HUDEP-2 (cell line): ENCODE results near the gene OPTN.
A peak's percentile ranks its signal among the peaks of the same experiment; 100 is the strongest.
"Not testable (repeated sequence)": the region's sequence is repeated elsewhere in the genome, so short reads cannot be mapped to it uniquely, and the experiment has no call there.

Experiments used
- DNase-seq, 76 experiments: peaks; one replicate each; lab custom pipeline; 2025; ENCODE audit not compliant: unreplicated experiment in 76 of 76; lab: John Stamatoyannopoulos, UW

Gene OPTN

GRCh38 chr10:13099666-13100348 is at the start of gene OPTN:
TSS of gene OPTN (plus strand) at chr10:13100163. CDS start at chr10:13109123, 8,960 bp downstream.
- peak in 73 of 76 experiments; percentile 21 to 92 (median 70) for DNase-seq

DNA sequence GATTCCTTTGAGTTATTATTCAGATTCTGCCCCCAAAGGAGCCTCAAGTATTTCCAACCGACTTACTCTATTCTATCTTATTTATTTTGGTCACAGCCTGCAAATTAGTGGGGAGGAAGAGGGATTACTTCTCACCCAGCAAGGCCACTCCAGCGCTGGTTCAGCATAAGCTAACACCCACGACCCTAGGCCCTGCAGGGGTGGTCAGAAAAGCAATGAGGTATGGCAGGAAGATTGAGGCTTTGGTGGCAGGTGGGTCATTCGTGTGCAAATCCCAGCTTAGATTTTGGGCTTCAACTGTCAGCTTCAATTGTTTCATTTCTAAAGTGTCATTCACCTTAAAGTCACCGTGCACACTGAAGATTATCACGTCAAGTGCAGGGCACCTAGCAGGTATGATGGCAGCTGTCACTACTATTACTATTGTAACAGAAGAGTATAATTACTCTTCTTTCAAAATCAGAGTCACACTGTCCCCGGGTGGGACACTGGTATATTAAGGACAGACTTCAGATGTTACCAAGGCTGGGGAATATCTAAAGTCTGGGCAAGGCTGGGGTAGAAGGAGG is 48.8 kb upstream of the OPTN start:
- DNase-seq: no peak

- not testable (repeated sequence) for DNase-seq
Observed at GRCh38 chr10:13053208-13053607, 46.8 kb upstream of the OPTN start.

DNA sequence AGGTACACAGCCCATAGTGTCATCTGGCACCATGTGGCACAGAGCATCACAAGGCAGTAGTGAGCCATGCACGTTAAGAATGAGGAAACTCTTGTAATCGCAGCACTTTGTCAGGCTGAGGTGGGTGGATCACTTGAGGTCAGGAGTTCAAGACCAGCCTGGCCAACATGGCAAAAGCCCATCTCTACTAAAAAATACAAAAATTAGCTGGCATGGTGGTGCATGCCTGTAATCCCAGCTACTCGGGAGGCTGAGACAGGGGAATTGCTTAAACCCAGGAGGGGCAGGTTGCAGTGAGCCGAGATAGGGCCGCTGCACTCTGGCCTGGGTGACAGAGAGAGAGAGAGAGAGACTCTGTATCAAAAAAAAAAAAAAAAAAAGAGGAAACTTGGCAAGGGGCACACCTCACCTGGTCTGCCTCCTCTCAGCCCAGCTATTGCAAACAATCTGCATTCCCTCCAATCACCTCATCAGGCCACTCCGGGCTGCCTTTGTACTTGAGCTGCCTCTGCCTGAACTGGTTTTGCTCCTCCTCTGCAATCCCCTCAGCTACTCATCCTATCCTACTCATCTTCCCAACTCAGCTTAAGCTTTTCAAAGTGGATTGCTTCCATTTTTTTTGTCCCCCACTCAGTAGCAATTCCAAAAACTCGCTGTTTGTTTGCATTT is 46.0 kb upstream of the OPTN start:
- no peak for DNase-seq

GRCh38 chr10:13054844-13055243 is 45.1 kb upstream of the OPTN start:
- DNase-seq: no peak

DNA sequence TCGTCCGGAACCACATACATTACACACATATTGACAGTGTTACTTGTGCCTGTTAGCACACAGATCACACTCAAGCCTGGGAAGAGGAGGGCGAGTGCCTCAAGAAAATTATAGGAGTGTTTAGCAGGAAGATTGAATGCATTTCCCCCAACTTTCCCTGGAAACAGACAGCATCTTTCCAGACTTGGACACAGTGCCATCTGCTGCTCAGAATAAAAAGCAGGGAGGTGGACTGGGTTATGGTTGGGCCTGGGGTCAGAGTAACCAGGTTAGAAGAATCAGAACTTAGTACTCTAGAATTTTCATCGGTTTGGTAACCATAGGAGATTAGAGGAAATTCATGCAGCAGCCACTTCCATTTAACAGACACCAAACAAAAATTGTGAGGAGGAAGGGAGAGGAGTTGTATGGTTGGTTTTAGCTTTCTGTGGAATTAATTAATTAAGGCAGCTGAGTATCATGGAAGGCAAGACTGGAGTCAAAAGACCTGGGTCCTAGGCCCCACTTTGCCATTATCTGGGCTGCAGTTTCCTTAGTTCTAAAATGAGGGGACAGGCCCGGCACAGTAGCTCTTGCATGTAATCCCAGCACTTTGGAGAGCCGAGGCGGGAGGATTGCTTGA is 43.4 kb upstream of the OPTN start:
- no peak for DNase-seq

- DNase-seq: peak in 19 of 76 experiments; percentile 2 to 61 (median 18)
Observed at GRCh38 chr10:13062803-13063202, 37.2 kb upstream of the OPTN start.

- peak in 55 of 76 experiments; percentile 1 to 74 (median 35) for DNase-seq
Observed at GRCh38 chr10:13066527-13066926, 33.4 kb upstream of the OPTN start.

- DNase-seq: no peak
Observed at GRCh38 chr10:13067431-13067830, 32.5 kb upstream of the OPTN start.

DNA sequence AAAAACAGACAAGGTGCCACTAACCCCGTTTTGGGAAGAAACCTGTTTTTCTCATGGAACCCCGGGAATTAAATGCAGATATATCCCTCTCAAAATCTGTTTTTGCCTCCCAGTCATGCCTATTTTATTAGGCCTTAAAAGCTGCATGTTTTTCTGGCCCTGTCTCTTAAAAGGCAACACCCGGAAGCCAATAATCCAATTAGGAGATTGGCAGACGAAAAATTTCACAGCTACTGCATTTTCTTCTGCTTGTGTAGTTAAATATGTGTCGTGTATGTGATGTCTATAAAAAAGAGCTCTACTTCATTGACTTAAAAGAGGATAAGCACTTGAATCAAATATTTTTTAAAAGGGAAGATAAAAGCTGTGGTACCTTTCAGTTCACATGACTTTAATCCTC is 31.9 kb upstream of the OPTN start:
- DNase-seq: no peak

DNA sequence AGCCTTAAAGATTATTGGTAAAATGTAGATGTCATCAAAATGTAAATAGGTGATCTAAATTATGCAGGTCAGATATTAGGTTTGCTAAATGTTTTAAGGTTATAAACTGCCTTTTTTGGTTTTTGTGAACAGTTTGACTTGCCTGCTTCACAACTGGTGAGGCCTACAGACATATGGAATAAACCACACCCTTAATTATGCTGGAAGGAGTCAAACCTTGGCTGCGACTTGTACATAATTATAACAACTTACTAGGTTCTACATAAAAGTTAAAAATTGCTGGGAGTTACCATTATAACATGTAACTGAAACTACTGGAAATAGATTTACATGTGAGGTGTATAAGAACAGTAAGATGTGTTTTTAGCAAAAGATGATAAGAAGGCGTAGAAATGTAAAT is 31.5 kb upstream of the OPTN start:
- DNase-seq: no peak

DNA sequence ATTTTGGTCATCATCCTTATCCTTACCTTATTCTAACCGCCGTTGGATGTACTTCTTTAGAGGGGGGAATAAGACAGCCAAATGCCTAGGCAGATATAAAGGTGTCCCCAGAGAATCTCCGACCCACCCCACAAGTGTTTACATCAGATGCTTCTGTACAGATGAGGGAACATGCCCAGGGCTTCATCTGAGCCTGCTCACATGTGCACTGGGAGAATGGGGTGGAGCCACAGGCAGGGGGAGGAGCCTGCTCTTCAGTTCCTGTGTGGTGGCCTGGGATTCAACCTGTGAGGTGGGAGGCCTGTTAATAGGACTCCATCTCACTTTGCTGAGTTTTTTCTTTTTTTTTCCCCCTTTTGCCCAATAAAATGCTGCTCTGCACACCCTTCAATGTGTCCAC is 27.6 kb upstream of the OPTN start:
- no peak for DNase-seq

DNA sequence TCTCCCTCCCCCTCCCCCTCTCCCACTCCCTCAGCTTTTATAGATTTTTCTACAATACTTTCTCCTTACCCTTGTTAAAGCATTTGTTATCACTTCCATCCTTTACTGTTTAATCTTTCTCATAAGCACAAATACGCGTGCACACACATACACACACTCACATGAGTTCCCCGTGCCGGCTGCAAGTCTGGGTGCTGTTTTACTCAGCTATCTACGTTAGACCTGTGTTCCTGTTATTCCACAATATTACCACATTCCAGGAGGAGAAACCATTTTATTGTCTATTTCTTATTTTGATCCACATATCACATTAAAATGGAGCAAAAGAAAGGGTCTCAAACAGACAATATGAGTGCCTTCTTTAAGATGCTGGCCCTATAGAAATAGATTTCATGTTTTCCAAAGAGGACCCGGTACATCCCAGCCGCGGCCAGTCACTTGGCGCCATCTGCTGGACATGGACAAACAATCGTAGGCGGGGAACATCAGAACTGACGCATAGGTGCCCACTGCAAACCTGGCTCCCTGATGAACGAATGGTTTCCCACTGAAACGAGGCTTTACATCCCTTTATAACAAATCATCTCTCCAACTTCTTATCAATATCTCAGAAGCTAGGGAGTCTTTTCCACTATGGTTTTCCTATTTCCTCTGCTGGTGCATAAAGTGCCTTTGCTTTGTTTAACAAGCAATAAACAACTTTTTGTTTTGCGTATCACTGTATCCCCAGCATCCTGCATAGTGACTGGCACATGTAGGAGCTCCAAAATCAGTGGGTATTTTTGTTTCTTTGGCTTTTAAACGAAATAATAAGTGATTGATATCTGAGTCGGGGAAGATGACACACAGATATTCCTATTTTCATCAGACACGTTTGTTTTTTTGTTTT is 25.2 kb upstream of the OPTN start:
- DNase-seq: peak in 60 of 76 experiments; percentile 3 to 74 (median 40)

- no peak for DNase-seq
Observed at GRCh38 chr10:13078912-13079775, 20.8 kb upstream of the OPTN start.

DNA sequence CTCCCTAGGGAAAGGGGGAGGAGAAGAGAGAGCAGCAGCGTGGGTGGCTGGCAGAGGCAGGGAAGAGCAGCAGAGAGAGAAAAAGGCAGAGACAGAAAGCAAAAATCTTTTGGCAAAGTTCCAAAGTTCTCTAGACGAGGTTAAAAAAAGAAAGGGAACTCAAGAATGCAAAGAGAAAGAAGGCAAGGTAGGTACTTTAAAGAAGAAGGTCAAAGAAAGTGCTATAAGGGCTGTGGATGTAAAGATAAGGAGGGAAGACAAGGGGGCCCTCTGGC is 20.2 kb upstream of the OPTN start:
- no peak for DNase-seq

DNA sequence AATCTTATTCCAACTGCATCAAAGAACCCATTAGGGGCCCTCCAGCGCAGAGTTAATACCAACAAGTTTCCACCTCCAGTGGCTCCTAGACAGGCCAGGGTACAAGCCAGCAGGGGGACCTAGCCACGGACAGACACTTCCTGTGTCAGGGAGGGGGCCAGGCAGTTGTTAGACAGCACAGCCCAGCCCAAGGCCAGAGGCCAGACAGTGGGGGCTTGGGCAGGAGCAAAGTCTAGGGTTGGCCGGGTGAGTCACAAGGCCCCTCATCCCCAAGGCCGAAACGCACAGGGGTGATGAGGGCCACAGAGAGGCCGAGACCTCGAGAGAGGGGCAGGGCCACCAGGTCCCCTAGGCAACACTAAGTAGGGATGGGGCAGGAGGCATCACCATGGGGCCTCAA is 19.3 kb upstream of the OPTN start:
- DNase-seq: no peak

DNA sequence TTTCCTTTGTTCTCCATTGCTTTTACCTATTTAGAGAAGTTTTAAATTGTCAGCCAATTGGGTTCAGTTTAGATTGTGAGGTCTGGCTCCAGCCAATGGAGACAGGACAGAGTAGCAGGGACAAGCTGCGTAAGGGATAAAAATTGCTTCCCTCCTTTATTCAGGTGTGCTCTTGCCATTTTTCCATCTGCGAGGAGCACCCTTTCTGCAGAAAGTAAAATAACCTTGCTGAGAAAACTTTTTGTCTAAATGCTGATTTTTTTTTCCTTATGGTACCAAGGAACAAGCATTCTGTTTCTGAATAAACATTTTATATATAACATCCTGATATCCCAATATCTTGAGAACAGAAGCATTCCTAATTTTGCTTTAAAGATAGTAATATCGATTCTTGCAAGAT is 16.3 kb upstream of the OPTN start:
- not testable (repeated sequence) for DNase-seq

- DNase-seq: no peak
Observed at GRCh38 chr10:13086056-13086455, 13.9 kb upstream of the OPTN start.

GRCh38 chr10:13087601-13087985 is 12.4 kb upstream of the OPTN start:
- no peak for DNase-seq
